CD8-positive, alpha-beta memory T cell (primary cell): ENCODE results near the gene ARL3. TPM values are rescaled to one million over a fixed set of nuclear protein-coding genes. Genes with fewer than 3 reads are reported as not detected.

Experiments used
- CTCF ChIA-PET: fragments of 350-600 bp; sonication (Branson Sonifier 250); formaldehyde crosslinking; loops from one replicate; lab custom pipeline; 2021; ENCODE audit warnings: antibody characterized with exemption; lab: Charles Lee
- POLR2A ChIA-PET: fragments of 350-600 bp; sonication (Branson Sonifier 250); formaldehyde crosslinking; loops from one replicate; lab custom pipeline; 2021; ENCODE audit warnings: antibody characterized with exemption; lab: Charles Lee
- DNase-seq, 5 donors: peaks; one replicate each; pipeline versions ENCODE4 v3.0.0 to v3.0.0-alpha.2; 2020 to 2022; ENCODE audit warnings: mixed read lengths in 1 of 5
- H3K27ac ChIP-seq: one replicate; pipeline ENCODE4 v1.7.0; 2013; ENCODE audit warnings: low read depth, mild to moderate bottlenecking, low read length, moderate library complexity
- H3K27me3 ChIP-seq: 2 replicates; pipeline ENCODE4 v1.7.0; 2013; ENCODE audit warnings: low read length, mild to moderate bottlenecking; ENCODE audit not compliant: insufficient read depth, poor library complexity, severe bottlenecking
- H3K36me3 ChIP-seq: 2 replicates; pipeline ENCODE4 v1.7.0; 2013; ENCODE audit warnings: mild to moderate bottlenecking, low read length, moderate library complexity; ENCODE audit not compliant: insufficient read depth
- H3K4me1 ChIP-seq: 2 replicates; pipeline ENCODE4 v1.7.0; 2013; ENCODE audit warnings: mild to moderate bottlenecking, low read length, moderate library complexity; ENCODE audit not compliant: insufficient read depth
- H3K4me3 ChIP-seq: 2 replicates; pipeline ENCODE4 v1.7.0; 2013; ENCODE audit warnings: mild to moderate bottlenecking, low read length
- H3K9me3 ChIP-seq: 2 replicates; pipeline ENCODE4 v1.7.0; 2013; ENCODE audit warnings: mild to moderate bottlenecking, low read length
- H3K27ac Mint-ChIP-seq, 8 donors: one replicate each; pipeline ENCODE4 v1.8.0; 2020 to 2021; ENCODE audit warnings: mixed read lengths in 8 of 8, mild to moderate bottlenecking in 6 of 8, inconsistent platforms in 3 of 8, moderate library complexity in 3 of 8
- H3K27me3 Mint-ChIP-seq, 2 donors: one replicate each; pipeline ENCODE4 v1.8.0; 2020 to 2021; ENCODE audit warnings: mixed read lengths in 2 of 2, mild to moderate bottlenecking in 1 of 2, moderate library complexity in 1 of 2
- H3K36me3 Mint-ChIP-seq, 3 donors: one replicate each; pipeline ENCODE4 v1.8.0; 2020 to 2021; ENCODE audit warnings: mixed read lengths in 3 of 3, inconsistent platforms in 1 of 3, mild to moderate bottlenecking in 1 of 3
- H3K4me1 Mint-ChIP-seq, 3 donors: one replicate each; pipeline ENCODE4 v1.8.0; 2020 to 2021; ENCODE audit warnings: mixed read lengths in 3 of 3, inconsistent platforms in 1 of 3, mild to moderate bottlenecking in 1 of 3
- H3K4me3 Mint-ChIP-seq, 7 donors: one replicate each; pipeline ENCODE4 v1.8.0; 2020 to 2021; ENCODE audit warnings: mixed read lengths in 7 of 7, mild to moderate bottlenecking in 6 of 7, moderate library complexity in 4 of 7, inconsistent platforms in 2 of 7
- H3K9me3 Mint-ChIP-seq, 5 donors: one replicate each; pipeline ENCODE4 v1.8.0; 2020 to 2022; ENCODE audit warnings: mixed read lengths in 5 of 5, mild to moderate bottlenecking in 3 of 5, moderate library complexity in 2 of 5, inconsistent platforms in 1 of 5
- polyA plus RNA-seq: library from polyadenylated mRNA; unstranded; fragments of 300-500 nt; fragmentation: Illumina TruSeq; gene quantifications from one replicate; pipeline ENCODE4 v1.2.3, GENCODE V29; 2021
- total RNA-seq, 2 experiments: library from RNA; stranded (reverse); gene quantifications; one replicate each; pipeline ENCODE4 v1.2.3, GENCODE V29; 2021

Gene ARL3
- total and polyA plus RNA-seq, 3 experiments from 2014 or later, result 5.7 to 8.7 (median 8.7) TPM

- no peaks in the 10 kb centered on the region for H3K27me3 Mint-ChIP-seq
- ChIA-PET POLR2A (no interaction called here), CTCF (interaction anchor here (0.7 kb wide), 1 partner anchor 61 kb away, joined by 3 read pairs; no protein-coding TSS in a partner anchor)
- H3K27me3 ChIP-seq, result no peaks in the 10 kb centered on the region
- DNase-seq, result no peak
- H3K27ac Mint-ChIP-seq, result no peak overlapping the region
- no peaks in the 10 kb centered on the region for H3K36me3 ChIP-seq
- H3K4me1 Mint-ChIP-seq, result peaks cover 37 to 56% (median 47%) of the 10 kb centered on the region in 3 donors
- H3K27ac ChIP-seq, result no peak overlapping the region
- no peak overlapping the region for H3K4me3 ChIP-seq
- H3K36me3 Mint-ChIP-seq, result peaks cover 3 to 25% (median 9%) of the 10 kb centered on the region in 3 donors
- H3K9me3 ChIP-seq, result no peaks in the 10 kb centered on the region
- H3K9me3 Mint-ChIP-seq, result no peaks in the 10 kb centered on the region
- peaks cover 19% of the 10 kb centered on the region for H3K4me1 ChIP-seq
- no peak overlapping the region for H3K4me3 Mint-ChIP-seq
Observed at GRCh38 chr10:102757323-102757722, 43.1 kb upstream of the ARL3 start.

GRCh38 chr10:102753718-102754117 is 39.5 kb upstream of the ARL3 start:
- H3K4me3 Mint-ChIP-seq, result peak overlapping the region in 1 of 7 donors; percentile 34
- Histone ChIP-seq H3K27ac (no peak overlapping the region), H3K4me3 (no peak overlapping the region), H3K27me3 (no peaks in the 10 kb centered on the region), H3K9me3 (no peaks in the 10 kb centered on the region), H3K36me3 (no peaks in the 10 kb centered on the region), H3K4me1 (peaks cover 24% of the 10 kb centered on the region)
- H3K27ac Mint-ChIP-seq, result peak overlapping the region in 3 of 8 donors; percentile 35 to 83 (median 69)
- ChIA-PET POLR2A (interaction anchor here (1.1 kb wide), 1 partner anchor 107 kb away, joined by 3 read pairs; no protein-coding TSS in a partner anchor), CTCF (interaction anchor here (1.0 to 1.3 kb wide), 3 partner anchors 9 to 44 kb away, joined by 3 to 5 read pairs (median 3); partner anchors contain the start of gene WBP1L)
- peaks cover 0 to 19% (median 7%) of the 10 kb centered on the region in 3 donors for H3K36me3 Mint-ChIP-seq
- no peak for DNase-seq
- no peaks in the 10 kb centered on the region for H3K27me3 Mint-ChIP-seq
- H3K4me1 Mint-ChIP-seq, result peaks cover 41 to 65% (median 55%) of the 10 kb centered on the region in 3 donors
- no peaks in the 10 kb centered on the region for H3K9me3 Mint-ChIP-seq

- H3K36me3 Mint-ChIP-seq, result peaks cover 0 to 18% (median 7%) of the 10 kb centered on the region in 3 donors
- peaks cover 41 to 65% (median 55%) of the 10 kb centered on the region in 3 donors for H3K4me1 Mint-ChIP-seq
- ChIA-PET POLR2A (interaction anchor here (0.6 to 1.1 kb wide), 2 partner anchors 107 to 308 kb away, joined by 3 read pairs; no protein-coding TSS in a partner anchor), CTCF (interaction anchor here (0.6 to 1.3 kb wide), 5 partner anchors 9 to 201 kb away, joined by 3 to 5 read pairs (median 3); partner anchors contain the start of genes TRIM8 and WBP1L)
- H3K27me3 Mint-ChIP-seq, result no peaks in the 10 kb centered on the region
- H3K4me3 Mint-ChIP-seq, result peak overlapping the region in 1 of 7 donors; percentile 9
- H3K27ac Mint-ChIP-seq, result peak overlapping the region; percentile 2 to 83 (median 72)
- H3K4me3 ChIP-seq, result no peak overlapping the region
- no peaks in the 10 kb centered on the region for H3K9me3 Mint-ChIP-seq
- peaks cover 22% of the 10 kb centered on the region for H3K4me1 ChIP-seq
- DNase-seq, result peak in 1 of 5 donors; percentile 26
- no peaks in the 10 kb centered on the region for H3K36me3 ChIP-seq
- H3K27ac ChIP-seq, result no peak overlapping the region
- no peaks in the 10 kb centered on the region for H3K27me3 ChIP-seq
- no peaks in the 10 kb centered on the region for H3K9me3 ChIP-seq
Observed at GRCh38 chr10:102752934-102753664, 38.9 kb upstream of the ARL3 start.

- no peak overlapping the region for H3K27ac ChIP-seq
- POLR2A ChIA-PET, result interaction anchor here (0.6 kb wide), 1 partner anchor 307 kb away, joined by 3 read pairs; no protein-coding TSS in a partner anchor
Observed at GRCh38 chr10:102752266-102752930, 38.2 kb upstream of the ARL3 start.

GRCh38 chr10:102745157-102745556 is 31.0 kb upstream of the ARL3 start:
- peak overlapping the region; percentile 81 to 100 (median 94) for H3K4me3 Mint-ChIP-seq
- POLR2A ChIA-PET, result interaction anchor here (0.9 to 3.2 kb wide), 2 partner anchors 31 to 101 kb away, joined by 3 to 20 read pairs; partner anchors contain the start of genes ARL3, SFXN2 and TRIM8
- H3K27ac Mint-ChIP-seq, result peak overlapping the region in 7 of 8 donors; percentile 8 to 97 (median 76)

More at GRCh38 chr10:102752266-102752930, 38.2 kb upstream of the ARL3 start:
- peak overlapping the region; percentile 2 to 82 (median 75) for H3K27ac Mint-ChIP-seq
- Histone ChIP-seq H3K4me3 (no peak overlapping the region), H3K27me3 (no peaks in the 10 kb centered on the region), H3K4me1 (peaks cover 23% of the 10 kb centered on the region), H3K36me3 (no peaks in the 10 kb centered on the region), H3K9me3 (no peaks in the 10 kb centered on the region)
- CTCF ChIA-PET, result interaction anchor here (0.6 to 1.3 kb wide), 4 partner anchors 8 to 201 kb away, joined by 3 to 5 read pairs (median 3); partner anchors contain the start of genes TRIM8 and WBP1L
- H3K9me3 Mint-ChIP-seq, result no peaks in the 10 kb centered on the region
- peaks cover 40 to 62% (median 54%) of the 10 kb centered on the region in 3 donors for H3K4me1 Mint-ChIP-seq
- DNase-seq, result no peak
- no peaks in the 10 kb centered on the region for H3K27me3 Mint-ChIP-seq
- H3K36me3 Mint-ChIP-seq, result peaks cover 0 to 18% (median 7%) of the 10 kb centered on the region in 3 donors
- H3K4me3 Mint-ChIP-seq, result peak overlapping the region in 1 of 7 donors; percentile 9

GRCh38 chr10:102744374-102745051 is 30.3 kb upstream of the ARL3 start:
- H3K36me3 Mint-ChIP-seq, result peaks cover 0 to 15% (median 0%) of the 10 kb centered on the region in 3 donors
- peak in 2 of 5 donors; percentile 7 to 52 for DNase-seq
- H3K4me3 Mint-ChIP-seq, result peak overlapping the region; percentile 81 to 100 (median 94)
- Histone ChIP-seq H3K4me1 (peaks cover 27% of the 10 kb centered on the region), H3K9me3 (no peaks in the 10 kb centered on the region), H3K4me3 (peak overlapping the region; percentile 88), H3K27ac (peak overlapping the region; percentile 71), H3K36me3 (no peaks in the 10 kb centered on the region), H3K27me3 (no peaks in the 10 kb centered on the region)
- ChIA-PET CTCF (interaction anchor here (1.5 kb wide), 2 partner anchors 9 to 161 kb away, joined by 5 read pairs; no protein-coding TSS in a partner anchor), POLR2A (interaction anchor here (0.7 to 3.2 kb wide), 4 partner anchors 30 to 100 kb away, joined by 3 to 20 read pairs (median 4); partner anchors contain the start of genes ARL3, SFXN2 and TRIM8)
- H3K27ac Mint-ChIP-seq, result peak overlapping the region; percentile 8 to 97 (median 94)
- peaks cover 45 to 60% (median 51%) of the 10 kb centered on the region in 3 donors for H3K4me1 Mint-ChIP-seq
- no peaks in the 10 kb centered on the region for H3K27me3 Mint-ChIP-seq
- no peaks in the 10 kb centered on the region for H3K9me3 Mint-ChIP-seq

More at GRCh38 chr10:102745157-102745556, 31.0 kb upstream of the ARL3 start:
- Histone ChIP-seq H3K4me1 (peaks cover 27% of the 10 kb centered on the region), H3K4me3 (no peak overlapping the region), H3K9me3 (no peaks in the 10 kb centered on the region), H3K27me3 (no peaks in the 10 kb centered on the region), H3K36me3 (no peaks in the 10 kb centered on the region), H3K27ac (no peak overlapping the region)
- DNase-seq, result no peak
- Mint-ChIP-seq H3K36me3 (peaks cover 0 to 15% (median 0%) of the 10 kb centered on the region in 3 donors), H3K27me3 (no peaks in the 10 kb centered on the region), H3K9me3 (no peaks in the 10 kb centered on the region), H3K4me1 (peaks cover 45 to 60% (median 51%) of the 10 kb centered on the region in 3 donors)
- CTCF ChIA-PET, result interaction anchor here (1.5 kb wide), 1 partner anchor 8 kb away, joined by 5 read pairs; no protein-coding TSS in a partner anchor
